K562 (cell line): ENCODE measurements around the gene OSBPL1A. TPM values are rescaled to one million over a fixed set of nuclear protein-coding genes. Genes with fewer than 3 reads are reported as not detected.
A peak's percentile ranks its signal among the peaks of the same experiment; 100 is the strongest.

ENCODE experiments used
- ATF6 ChIP-seq: sonication (generic); formaldehyde crosslinking; IDR thresholded peaks from 2 replicates; pipeline ENCODE4 v1.4.0; 2020; ENCODE audit warnings: mild to moderate bottlenecking, missing genetic modification reagents
- EGR1 ChIP-seq: fragments of 450-650 bp; conservative IDR thresholded peaks from 2 replicates; pipeline ENCODE4 v1.6.1; 2017; ENCODE audit warnings: mild to moderate bottlenecking
- HMG20B ChIP-seq: fragments of 250-450 bp; sonication (Bioruptor Pico); IDR thresholded peaks from 2 replicates; pipeline ENCODE4 v1.5.0; 2021; ENCODE audit warnings: mild to moderate bottlenecking
- LARP7 ChIP-seq: fragments of 450-650 bp; IDR thresholded peaks from 2 replicates; pipeline ENCODE4 v1.6.1; 2016
- MBD2 ChIP-seq: sonication (generic); IDR thresholded peaks from 2 replicates; pipeline ENCODE4 v1.6.1; 2016; ENCODE audit warnings: low read depth, borderline replicate concordance
- NR1H2 ChIP-seq: sonication (generic); formaldehyde crosslinking; IDR thresholded peaks from 2 replicates; pipeline ENCODE4 v1.4.0; 2020; ENCODE audit warnings: mild to moderate bottlenecking, missing genetic modification reagents
- PML ChIP-seq: IDR thresholded peaks from 2 replicates; pipeline ENCODE4 v1.6.1; 2012; ENCODE audit warnings: low read length, inconsistent platforms
- RCOR1 ChIP-seq, 2 experiments: IDR thresholded peaks; 2 replicates each; pipeline ENCODE4 v1.6.1; 2012; ENCODE audit warnings: low read depth in 2 of 2, low read length in 2 of 2, borderline replicate concordance in 1 of 2, improper control_type of control experiment in 1 of 2
- YY1 ChIP-seq, 3 experiments: IDR thresholded peaks; 2 replicates each; pipeline ENCODE4 v1.6.1; 2011; ENCODE audit warnings: low read length in 2 of 3, mild to moderate bottlenecking in 2 of 3, moderate library complexity in 2 of 3, borderline replicate concordance in 1 of 3, control low read depth in 1 of 3, low read depth in 1 of 3; ENCODE audit not compliant: insufficient read depth in 3 of 3, insufficient replicate concordance in 2 of 3, control insufficient read depth in 1 of 3, insufficient read length in 1 of 3; ENCODE audit errors: extremely low read depth in 1 of 3
- ZBTB40 ChIP-seq, 2 experiments: fragments of 450-650 bp in 1 of 2; sonication (generic) in 1 of 2; formaldehyde crosslinking in 1 of 2; IDR thresholded peaks; 2 replicates each; pipeline versions ENCODE4 v1.7.1 to v1.9.0; 2016 to 2022; ENCODE audit warnings: inconsistent platforms in 1 of 2, mild to moderate bottlenecking in 1 of 2, missing genetic modification reagents in 1 of 2
- ZNF780A ChIP-seq: fragments of 250-450 bp; sonication (Bioruptor Pico); IDR thresholded peaks from 2 replicates; pipeline ENCODE4 v1.5.0; 2021; ENCODE audit warnings: mild to moderate bottlenecking
- polyA plus RNA-seq, 8 experiments: library from polyadenylated mRNA; depleted of rRNA in 4 of 8; stranded (reverse) in 5 of 8; unstranded in 3 of 8; fragments of >200 nt; fragmentation: Nextera tagmentation in 2 of 8; fragmentation: Illumina TruSeq in 1 of 8; extraction: Ambion mirVana in 2 of 8; extraction: Trizol in 1 of 8; gene quantifications; 2 replicates each; pipeline versions ENCODE4 v1.2.1 to v1.2.3, GENCODE V29; 2011 to 2014; ENCODE audit warnings: inconsistent platforms in 1 of 8, missing spikeins in 1 of 8
- total RNA-seq, 7 experiments: library from RNA; depleted of rRNA in 6 of 7; stranded (reverse); fragments of >200 nt in 6 of 7; fragmentation: Illumina TruSeq in 2 of 7; extraction: Trizol in 2 of 7; gene quantifications; 2 replicates each; pipeline versions ENCODE4 v1.2.1 to v1.2.3, GENCODE V29; 2011 to 2021; ENCODE audit warnings: low replicate concordance in 1 of 7

OSBPL1A gene
- total and polyA plus RNA-seq, 9 of the 15 experiments (the other 6 are each of a cell fraction or from before 2014, with no cell fraction given): 0.40 to 0.49 TPM; not detected in 7

- peak; percentile 97 for TF ChIP-seq ZBTB40 (IDR thresholded peaks at IDR 0.05)
- TF ChIP-seq ZBTB40 (CRISPR knock-in tag; IDR thresholded peaks at IDR 0.05): no peak
- TF ChIP-seq NR1H2: no peak
- TF ChIP-seq ATF6 (CRISPR knock-in tag): no peak
- TF ChIP-seq LARP7: no peak; the same call in 1 of the 2 replicates
- TF ChIP-seq RCOR1 (IDR thresholded peaks at IDR 0.05; ENCODE audit: borderline replicate concordance in 1 of 2, low read depth in 2 of 2, low read length in 2 of 2): no peak
- peak in 2 of 3 experiments; percentile 11 to 40 for TF ChIP-seq YY1 (IDR thresholded peaks at IDR 0.05; ENCODE audit: borderline replicate concordance in 1 of 3, control insufficient read depth in 1 of 3, extremely low read depth in 1 of 3, insufficient read depth in 3 of 3, insufficient read length in 1 of 3, insufficient replicate concordance in 2 of 3, low read depth in 1 of 3, low read length in 2 of 3)
- peak; percentile 43 for TF ChIP-seq EGR1
- TF ChIP-seq ZNF780A (CRISPR knock-in tag): no peak
- no peak for TF ChIP-seq HMG20B (CRISPR knock-in tag)
- TF ChIP-seq MBD2: no peak
- TF ChIP-seq PML: no peak
Measured at GRCh38 chr18:24426398-24427294, 29.0 kb upstream of the OSBPL1A start, which contains the start of gene IMPACT (continued).
